DOHH2 (cell line): ENCODE results near the gene PTX4.

Source experiments
- H3F3A ChIP-seq: fragments of 200-600 bp; sonication (generic), shearing (Covaris generic); 2 replicates; pipeline ENCODE4 v1.6.0; 2016; ENCODE audit warnings: antibody characterized with exemption, mild to moderate bottlenecking; ENCODE audit not compliant: control insufficient read depth, insufficient read depth
- H3K27ac ChIP-seq: fragments of 200-600 bp; sonication (generic); 2 replicates; pipeline ENCODE4 v1.5.1; 2014; ENCODE audit warnings: low read depth, mild to moderate bottlenecking, low read length, moderate library complexity
- H3K27me3 ChIP-seq: fragments of 200-600 bp; sonication (generic); 2 replicates; pipeline ENCODE4 v1.6.1; 2014; ENCODE audit warnings: mild to moderate bottlenecking, low read length, mixed read lengths; ENCODE audit not compliant: control insufficient read depth
- H3K36me3 ChIP-seq: fragments of 200-600 bp; sonication (generic); 2 replicates; pipeline ENCODE4 v1.6.1; 2014; ENCODE audit warnings: mild to moderate bottlenecking, low read length, moderate library complexity, mixed read lengths; ENCODE audit not compliant: control insufficient read depth
- H3K4me1 ChIP-seq: fragments of 200-600 bp; sonication (generic); 2 replicates; pipeline ENCODE4 v1.6.1; 2014; ENCODE audit warnings: mild to moderate bottlenecking, low read length, mixed read lengths; ENCODE audit not compliant: control insufficient read depth
- H3K4me2 ChIP-seq: fragments of 200-600 bp; sonication (generic); 2 replicates; pipeline ENCODE4 v1.6.0; 2014; ENCODE audit warnings: mild to moderate bottlenecking, low read length, moderate library complexity
- H3K4me3 ChIP-seq: fragments of 200-600 bp; sonication (generic); 2 replicates; pipeline ENCODE4 v1.5.1; 2014; ENCODE audit warnings: mild to moderate bottlenecking, low read length, mixed read lengths
- H3K79me2 ChIP-seq: fragments of 200-600 bp; sonication (generic); 2 replicates; pipeline ENCODE4 v1.6.1; 2014; ENCODE audit warnings: mild to moderate bottlenecking, low read length, mixed read lengths; ENCODE audit not compliant: control insufficient read depth
- H3K9me2 ChIP-seq: fragments of 200-600 bp; sonication (generic); replicated peaks from 2 replicates; pipeline ENCODE4 v1.6.1; 2014; ENCODE audit warnings: mild to moderate bottlenecking, low read length, mixed read lengths; ENCODE audit not compliant: control insufficient read depth
- H3K9me3 ChIP-seq: fragments of 200-600 bp; sonication (generic); 2 replicates; pipeline ENCODE4 v1.6.1; 2014; ENCODE audit warnings: antibody characterized with exemption, low read length, mixed read lengths; ENCODE audit not compliant: control insufficient read depth, insufficient read depth
- H4K20me1 ChIP-seq: fragments of 200-600 bp; sonication (generic); 2 replicates; pipeline ENCODE4 v1.6.0; 2014; ENCODE audit warnings: low read depth, mild to moderate bottlenecking, antibody characterized with exemption, low read length, moderate library complexity; ENCODE audit not compliant: control insufficient read depth, insufficient read depth
- CTCF ChIP-seq: fragments of 200-600 bp; sonication (generic); IDR thresholded peaks from one replicate; pipeline ENCODE4 v1.5.1; 2014; ENCODE audit warnings: antibody characterized with exemption, mild to moderate bottlenecking, low read depth, low read length; ENCODE audit not compliant: poor library complexity, severe bottlenecking
- EZH2phosphoT487 ChIP-seq: fragments of 200-600 bp; sonication (generic); IDR thresholded peaks from 2 replicates; pipeline ENCODE4 v1.6.1; 2017; ENCODE audit warnings: borderline replicate concordance, mild to moderate bottlenecking, antibody characterized with exemption, low read length, moderate library complexity, mixed read lengths

Gene PTX4

GRCh38 chr16:1495889-1496262, 7.1 kb upstream of the PTX4 start:
- Histone ChIP-seq H3K4me1 (peaks cover 21% of the 10 kb centered on the region), H3K79me2 (peaks cover 49% of the 10 kb centered on the region), H4K20me1 (no peaks in the 10 kb centered on the region), H3F3A (no peaks in the 10 kb centered on the region), H3K9me2 (no peaks in the 10 kb centered on the region), H3K27me3 (no peaks in the 10 kb centered on the region), H3K36me3 (peaks cover 59% of the 10 kb centered on the region), H3K4me3 (no peak overlapping the region), H3K9me3 (no peaks in the 10 kb centered on the region), H3K27ac (no peak overlapping the region), H3K4me2 (no peak overlapping the region)
- TF ChIP-seq EZH2phosphoT487: no peak
- no peak for TF ChIP-seq CTCF

GRCh38 chr16:1495211-1495888, 6.6 kb upstream of the PTX4 start:
- Histone ChIP-seq H3K4me3 (no peak overlapping the region), H3F3A (no peaks in the 10 kb centered on the region), H3K79me2 (peaks cover 49% of the 10 kb centered on the region), H3K9me3 (no peaks in the 10 kb centered on the region), H4K20me1 (no peaks in the 10 kb centered on the region), H3K27me3 (no peaks in the 10 kb centered on the region), H3K4me1 (peaks cover 21% of the 10 kb centered on the region), H3K27ac (no peak overlapping the region), H3K36me3 (peaks cover 54% of the 10 kb centered on the region), H3K9me2 (no peaks in the 10 kb centered on the region), H3K4me2 (peak overlapping the region; percentile 68; the same call in 1 of the 2 replicates)
- TF ChIP-seq CTCF (no peak), EZH2phosphoT487 (no peak)

GRCh38 chr16:1494711-1495110, 6.0 kb upstream of the PTX4 start:
- Histone ChIP-seq H4K20me1 (no peaks in the 10 kb centered on the region), H3K4me2 (peak overlapping the region; percentile 68), H3K4me1 (peaks cover 21% of the 10 kb centered on the region), H3K9me2 (no peaks in the 10 kb centered on the region), H3K9me3 (no peaks in the 10 kb centered on the region), H3K27me3 (no peaks in the 10 kb centered on the region), H3K4me3 (peak overlapping the region; percentile 86), H3K79me2 (peaks cover 49% of the 10 kb centered on the region), H3K27ac (no peak overlapping the region), H3F3A (no peaks in the 10 kb centered on the region), H3K36me3 (peaks cover 48% of the 10 kb centered on the region)
- TF ChIP-seq EZH2phosphoT487 (no peak), CTCF (no peak)
